Pancreas (tissue), 10 donors: ENCODE results near the gene DNM3. TPM values are rescaled to one million over a fixed set of nuclear protein-coding genes. Genes with fewer than 3 reads are reported as not detected.
A peak's percentile ranks its signal among the peaks of the same experiment; 100 is the strongest.
"Not testable (repeated sequence)": the region's sequence is repeated elsewhere in the genome, so short reads cannot be mapped to it uniquely, and the experiment has no call there.

ENCODE experiments used
- ATAC-seq, 4 donors: fragments of 200-7000 bp; cut with Tn5 transposase; one replicate each; pipeline versions ENCODE4 v1.8.0 to v1.9.1; 2020; ENCODE audit warnings: mild to moderate bottlenecking in 4 of 4, moderate library complexity in 4 of 4
- DNase-seq, 6 donors: peaks; one replicate each; pipeline ENCODE4 v3.0.0-alpha.2; 2020
- FAIRE-seq: peaks from 2 replicates; lab custom pipeline; 2012; peaks lifted over from hg19 to GRCh38; lab: Jason Lieb, UNC
- H3K27ac ChIP-seq, 4 donors: fragments of 200-600 bp; sonication (generic); 1 replicate in 3 of 4; 2 replicates in 1 of 4; pipeline versions ENCODE4 v1.5.0 to v1.8.0; 2020
- H3K27me3 ChIP-seq, 4 donors: fragments of 200-600 bp; one replicate each; pipeline ENCODE4 v1.8.0; 2021
- H3K36me3 ChIP-seq, 3 donors: fragments of 200-600 bp; sonication (generic) in 1 of 3; one replicate each; pipeline versions ENCODE4 v1.5.0 to v1.8.0; 2020 to 2021
- H3K4me1 ChIP-seq, 3 donors: fragments of 200-600 bp; one replicate each; pipeline ENCODE4 v1.8.0; 2021
- H3K4me3 ChIP-seq, 4 donors: fragments of 200-600 bp; sonication (generic) in 2 of 4; one replicate each; pipeline versions ENCODE4 v1.5.0 to v1.8.0; 2020 to 2021
- H3K9me3 ChIP-seq, 4 donors: fragments of 200-600 bp; one replicate each; pipeline ENCODE4 v1.8.0; 2021
- CTCF ChIP-seq, 4 donors: fragments of 200-600 bp; sonication (generic) in 3 of 4; IDR thresholded peaks; one replicate each; pipeline versions ENCODE4 v1.5.0 to v1.8.0; 2021; ENCODE audit warnings: antibody characterized with exemption in 4 of 4
- WGBS, 2 donors: extraction: QIAGEN DNeasy Blood & Tissue Kit; methylation state at CpG; one replicate each; pipeline ENCODE4 v1.1.7; 2013; 5-methylcytosine and 5-hydroxymethylcytosine counted together
- intact Hi-C, 3 donors: fragments of 100-400 bp; cut with DNase I; formaldehyde crosslinking; loops; one replicate each; pipeline versions ENCODE4 v1.11.1 to v1.14.2; 2022
- polyA plus RNA-seq, 2 donors: library from polyadenylated mRNA; stranded (reverse); fragments of 200-250 nt; gene quantifications; one replicate each; pipeline ENCODE4 v1.2.3, GENCODE V29; 2013
- total RNA-seq, 6 donors: library from RNA; stranded (reverse); fragmentation: NEBNext Ultra II Directional in 4 of 6; extraction: Animal tissue kit (Norgen Biotek cat#: 25700) in 4 of 6; gene quantifications; one replicate each; pipeline versions ENCODE4 v1.2.1 to v1.2.4, GENCODE V29; 2021 to 2023
- donor health status: healthy with polysubstance abuse.
- donor health status: DM: no; HTN: no; CAD: no; lungs with moderate emphysema.
- donor health status: DM: no; HTN: no; CAD: no.
- donor health status: control.
- donor health status: control.
- donor health status: Bipolar disorder and iron deficiency.
- donor health status: DM: yes; HTN: yes; CAD: no.
- donor health status: DM: no; HTN: no; CAD: no.
- donor health status: DM: no; HTN: no; CAD: no.
- donor health status: DM: yes; HTN: yes; CAD: no.

The DNM3 gene
- total and polyA plus RNA-seq, 8 donors, result 0.40 to 1.3 (median 0.78) TPM

GRCh38 chr1:172357753-172358385 is 516.6 kb downstream of the DNM3 start:
- no peak overlapping the region for H3K4me3 ChIP-seq
- H3K4me1 ChIP-seq, result peaks cover 18 to 29% (median 20%) of the 10 kb centered on the region in 3 donors
- TF ChIP-seq CTCF (IDR thresholded peaks at IDR 0.05), result no peak
- no peak for ATAC-seq
- FAIRE-seq, result no peak
- 84 to 87% methylated on average over 5 of the region's 5 CpGs for WGBS, 2 donors
- no peak for DNase-seq
- no peaks in the 10 kb centered on the region for H3K27me3 ChIP-seq
- intact Hi-C loops, result no loop called here
- H3K27ac ChIP-seq, result peak overlapping the region in 2 of 4 donors; percentile 83 to 87
- no peaks in the 10 kb centered on the region for H3K9me3 ChIP-seq
- no peaks in the 10 kb centered on the region for H3K36me3 ChIP-seq

- no peak for DNase-seq
- H3K4me1 ChIP-seq, result peaks cover 18 to 29% (median 20%) of the 10 kb centered on the region in 3 donors
Observed at GRCh38 chr1:172359491-172359999, 518.2 kb downstream of the DNM3 start.

GRCh38 chr1:172360511-172360910 is 519.2 kb downstream of the DNM3 start:
- no peak for DNase-seq
- no peak for FAIRE-seq
- Histone ChIP-seq H3K4me1 (peaks cover 18 to 29% (median 20%) of the 10 kb centered on the region in 3 donors), H3K4me3 (no peak overlapping the region), H3K9me3 (no peaks in the 10 kb centered on the region), H3K27ac (peak overlapping the region in 3 of 4 donors; percentile 19 to 87 (median 83)), H3K27me3 (no peaks in the 10 kb centered on the region), H3K36me3 (no peaks in the 10 kb centered on the region)
- no peak for ATAC-seq
- WGBS, 2 donors, result 31 to 48% methylated on average over 2 of the region's 2 CpGs
- intact Hi-C loops, result no loop called here
- no peak for TF ChIP-seq CTCF (IDR thresholded peaks at IDR 0.05)

More at GRCh38 chr1:172359491-172359999, 518.2 kb downstream of the DNM3 start:
- Histone ChIP-seq H3K36me3 (no peaks in the 10 kb centered on the region), H3K27ac (peak overlapping the region; percentile 19 to 87 (median 70)), H3K4me3 (no peak overlapping the region), H3K27me3 (no peaks in the 10 kb centered on the region), H3K9me3 (no peaks in the 10 kb centered on the region)
- WGBS, 2 donors, result 2 to 3% methylated on average over 3 of the region's 3 CpGs
- ATAC-seq (peak; percentile 62 to 79 (median 71)), FAIRE-seq (peak; percentile 64)
- TF ChIP-seq CTCF (IDR thresholded peaks at IDR 0.05), result no peak
- intact Hi-C loops, result no loop called here

DNA sequence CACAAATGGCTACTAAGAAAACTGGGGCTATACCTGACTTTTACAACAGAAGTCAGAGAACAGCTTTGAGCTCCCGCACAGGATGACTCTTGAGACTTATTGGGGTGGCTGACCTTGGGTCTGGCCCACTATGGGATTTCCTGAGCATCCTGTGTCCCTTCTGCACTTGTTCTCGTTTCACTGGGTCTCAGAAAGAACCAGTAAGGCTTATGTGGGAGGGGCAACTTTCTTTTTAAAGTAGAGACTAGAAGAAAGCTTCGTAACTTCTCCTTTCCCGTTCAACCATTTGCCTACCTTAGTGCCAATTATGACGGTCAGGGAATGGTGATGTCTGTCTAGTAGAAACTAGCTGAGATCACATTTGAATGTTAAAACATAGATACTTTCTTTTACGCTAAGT is 519.7 kb downstream of the DNM3 start:
- no peaks in the 10 kb centered on the region for H3K9me3 ChIP-seq
- DNase-seq (no peak), FAIRE-seq (no peak), ATAC-seq (no peak)
- H3K27me3 ChIP-seq, result no peaks in the 10 kb centered on the region
- peak overlapping the region in 3 of 4 donors; percentile 19 to 87 (median 83) for H3K27ac ChIP-seq
- TF ChIP-seq CTCF (IDR thresholded peaks at IDR 0.05), result no peak
- WGBS, 2 donors, result 80 to 89% methylated on average over 6 of the region's 6 CpGs
- intact Hi-C loops, result no loop called here
- H3K4me3 ChIP-seq, result no peak overlapping the region
- H3K4me1 ChIP-seq, result peaks cover 18 to 29% (median 20%) of the 10 kb centered on the region in 3 donors
- H3K36me3 ChIP-seq, result no peaks in the 10 kb centered on the region

DNA sequence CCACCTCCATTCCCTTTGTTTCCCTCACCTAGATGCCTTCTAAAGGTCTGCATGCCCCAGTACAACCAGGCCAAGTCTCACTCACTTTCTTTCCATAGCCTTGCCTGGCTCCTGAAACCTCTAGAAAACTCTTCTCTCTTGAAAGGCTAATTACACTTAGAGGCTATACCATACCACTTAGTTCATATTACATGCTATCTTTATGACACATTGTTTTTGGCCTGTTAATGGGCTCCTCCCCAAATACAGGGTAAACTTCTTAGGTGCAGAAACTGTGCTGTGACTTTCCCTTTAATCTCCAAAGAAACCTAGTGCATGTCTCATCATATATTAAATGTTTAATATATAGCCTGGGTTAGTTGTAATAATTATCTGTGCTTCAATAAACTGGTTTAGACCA is 522.6 kb downstream of the DNM3 start:
- Histone ChIP-seq H3K9me3 (no peaks in the 10 kb centered on the region), H3K4me3 (no peak overlapping the region), H3K27ac (no peak overlapping the region), H3K27me3 (no peaks in the 10 kb centered on the region), H3K4me1 (peaks cover 9 to 14% (median 12%) of the 10 kb centered on the region in 3 donors), H3K36me3 (no peaks in the 10 kb centered on the region)
- ATAC-seq (no peak), FAIRE-seq (no peak), DNase-seq (no peak)
- intact Hi-C loops, result no loop called here
- TF ChIP-seq CTCF (IDR thresholded peaks at IDR 0.05), result no peak

DNA sequence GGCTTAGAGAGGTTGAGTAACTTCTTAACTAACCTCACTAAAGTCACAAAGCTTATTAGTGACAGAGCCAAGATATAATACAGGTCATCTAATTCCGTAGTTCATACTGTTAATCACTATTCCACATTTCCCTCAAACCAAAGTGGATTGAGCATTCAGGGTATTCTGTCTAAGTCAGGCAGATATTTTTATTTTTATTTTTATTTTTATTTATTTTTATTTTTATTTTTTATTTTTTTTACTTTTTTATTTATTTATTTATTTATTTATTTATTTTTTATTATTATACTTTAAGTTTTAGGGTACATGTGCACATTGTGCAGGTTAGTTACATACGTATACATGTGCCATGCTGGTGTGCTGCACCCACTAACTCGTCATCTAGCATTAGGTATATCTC is 530.3 kb downstream of the DNM3 start:
- H3K9me3 ChIP-seq, intact Hi-C loops, DNase-seq, FAIRE-seq, ATAC-seq, H3K27me3 ChIP-seq, H3K4me3 ChIP-seq, H3K27ac ChIP-seq, H3K36me3 ChIP-seq, H3K4me1 ChIP-seq: not testable (repeated sequence)
- 95 to 100% methylated on average over 1 of the region's 3 CpGs for WGBS, 2 donors
